ENCODE measurements around the gene NDRG4.
A peak's percentile ranks its signal among the peaks of the same experiment; 100 is the strongest.

The NDRG4 gene

DNA sequence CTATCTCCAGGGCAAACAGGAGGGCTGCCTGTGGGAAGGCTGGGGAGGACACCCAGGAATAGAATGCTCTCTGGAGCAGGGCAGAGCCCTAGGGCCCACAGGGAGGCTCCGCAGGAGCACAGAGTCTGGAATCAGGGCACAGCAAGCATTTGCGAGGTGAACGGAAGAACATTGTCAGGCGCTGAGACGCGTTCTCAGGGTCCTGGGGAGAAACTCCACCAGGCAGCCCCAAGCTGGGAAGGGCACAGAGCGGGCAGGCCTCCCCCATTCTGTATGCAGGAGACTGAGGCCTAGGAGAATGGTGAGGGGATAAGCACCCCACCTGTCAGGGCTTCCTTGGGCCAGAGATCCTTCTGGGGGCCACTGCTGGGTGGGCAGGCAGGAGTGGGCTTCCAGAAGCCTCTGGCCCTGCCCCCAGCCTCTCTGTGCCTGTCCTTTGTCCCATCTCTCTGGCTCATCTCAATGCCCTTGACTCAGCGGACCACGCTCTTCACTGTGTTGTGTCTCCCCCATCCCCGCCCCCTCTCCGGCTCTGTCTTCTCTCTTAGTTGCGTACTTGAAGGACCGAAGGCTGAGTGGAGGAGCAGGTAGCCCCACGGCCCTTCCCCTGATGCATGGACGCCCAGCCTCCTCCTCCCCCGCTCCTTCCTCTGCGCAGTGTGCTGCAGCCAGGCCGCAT lies 10.3 kb downstream of the NDRG4 start:
- no peak for DNase-seq (ENCODE audit: low spot score)

- no peak for DNase-seq (ENCODE audit: low spot score)
Observed at GRCh38 chr16:58510776-58511628, 11.1 kb downstream of the NDRG4 start.

DNA sequence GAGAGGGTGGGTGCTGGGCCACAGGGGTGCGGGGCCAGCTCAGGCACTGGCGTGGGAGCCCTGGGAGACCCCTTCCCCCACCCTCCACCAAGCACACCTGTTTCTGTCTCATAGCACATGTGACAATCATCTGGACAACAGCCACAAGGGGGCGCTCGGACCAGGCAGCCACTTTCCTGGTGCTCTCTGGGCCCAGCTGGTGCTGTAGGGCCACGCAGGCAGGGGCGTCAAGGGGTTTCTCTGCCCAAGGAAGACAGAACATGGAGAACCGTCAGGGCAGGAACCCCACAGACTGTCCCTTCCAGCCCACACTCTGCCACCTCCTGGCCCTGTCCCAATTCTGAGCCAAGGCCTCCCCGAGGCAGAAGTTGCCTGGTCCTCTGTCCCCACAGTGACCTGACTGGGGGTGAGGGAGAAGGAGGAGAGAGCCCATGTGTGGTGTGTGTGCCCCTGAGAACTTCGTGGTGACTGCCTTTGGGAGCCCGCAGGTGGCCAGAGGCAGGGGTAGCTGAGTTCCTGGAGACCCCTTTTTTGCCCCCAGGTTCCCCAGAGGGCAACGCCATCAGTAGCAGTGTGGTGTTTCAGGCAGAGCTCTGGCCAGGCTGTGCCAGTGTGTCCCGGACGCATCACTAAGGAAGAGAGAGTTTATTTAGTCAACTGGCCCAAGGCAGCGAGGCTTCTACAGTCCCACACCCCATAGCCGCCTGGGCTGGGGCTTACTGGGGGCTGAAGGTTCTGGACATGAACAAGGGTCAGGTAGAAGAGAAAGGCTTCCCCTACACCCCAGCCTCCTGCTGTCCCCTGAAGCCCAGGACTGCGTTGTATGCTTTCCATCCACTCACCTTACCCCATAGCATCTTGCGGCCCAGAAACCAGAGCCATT lies 12.2 kb downstream of the NDRG4 start:
- DNase-seq (ENCODE audit: low spot score), result peak; percentile 69

DNA sequence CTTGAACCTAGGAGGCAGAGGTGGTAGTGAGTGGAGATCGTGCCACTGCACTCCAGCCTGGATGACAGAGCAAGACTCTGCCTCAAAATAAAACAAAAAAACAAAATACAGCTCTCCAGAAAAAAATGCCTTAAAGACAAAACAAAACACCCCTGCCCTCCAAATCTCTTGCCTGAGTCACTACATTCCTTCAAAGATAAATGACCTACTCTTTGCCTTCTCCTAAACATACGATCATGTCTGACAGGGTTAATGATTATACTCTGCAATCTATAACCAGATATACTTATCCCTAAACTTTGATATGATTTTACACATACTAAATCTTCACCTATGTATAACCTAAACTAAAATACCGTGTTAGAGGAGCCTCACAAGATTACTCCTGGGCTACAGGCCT lies 13.9 kb downstream of the NDRG4 start:
- DNase-seq (ENCODE audit: low spot score), result peak; percentile 41

DNA sequence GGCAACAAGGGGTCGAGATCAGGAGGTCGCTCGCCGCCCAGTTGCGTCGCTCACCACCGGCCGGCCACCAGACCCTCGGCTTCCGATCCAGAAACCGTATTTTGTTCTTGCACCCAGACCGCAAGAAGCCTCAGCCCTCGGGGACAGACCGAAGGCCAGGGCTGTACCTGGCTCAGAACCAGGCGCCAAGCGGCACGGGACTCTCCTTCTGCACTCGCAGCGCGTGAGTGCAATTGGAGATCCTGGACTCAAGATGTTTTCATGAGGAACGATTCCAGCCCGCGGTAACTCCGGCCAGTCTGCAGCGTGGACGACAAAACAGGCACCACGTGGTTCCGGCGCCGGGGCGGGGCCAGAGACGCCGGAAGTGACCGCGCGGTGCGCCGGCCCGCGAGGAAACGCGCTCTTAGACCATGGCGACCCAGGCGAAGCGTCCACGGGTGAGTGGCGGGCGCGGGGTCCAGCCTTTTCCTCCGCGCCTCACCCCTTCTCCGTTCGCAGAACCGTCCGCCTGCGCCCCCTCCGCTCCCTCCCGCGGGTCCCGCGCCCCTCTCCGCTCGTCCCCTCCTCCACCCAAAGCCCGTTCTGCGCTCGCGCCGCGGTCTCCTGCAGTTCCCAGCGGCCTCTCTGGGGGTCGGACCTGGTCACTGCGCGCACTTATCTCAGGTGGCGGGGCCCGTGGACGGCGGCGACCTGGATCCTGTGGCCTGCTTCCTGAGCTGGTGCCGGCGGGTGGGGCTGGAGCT lies 15.4 kb downstream of the NDRG4 start, which contains the start of gene SETD6:
Gene SETD6 (plus strand): TSS at position 393 of the 746 bp plus-strand sequence. CDS start 21 bp downstream, at position 414.
- DNase-seq (ENCODE audit: low spot score), result peak; percentile 92

DNA sequence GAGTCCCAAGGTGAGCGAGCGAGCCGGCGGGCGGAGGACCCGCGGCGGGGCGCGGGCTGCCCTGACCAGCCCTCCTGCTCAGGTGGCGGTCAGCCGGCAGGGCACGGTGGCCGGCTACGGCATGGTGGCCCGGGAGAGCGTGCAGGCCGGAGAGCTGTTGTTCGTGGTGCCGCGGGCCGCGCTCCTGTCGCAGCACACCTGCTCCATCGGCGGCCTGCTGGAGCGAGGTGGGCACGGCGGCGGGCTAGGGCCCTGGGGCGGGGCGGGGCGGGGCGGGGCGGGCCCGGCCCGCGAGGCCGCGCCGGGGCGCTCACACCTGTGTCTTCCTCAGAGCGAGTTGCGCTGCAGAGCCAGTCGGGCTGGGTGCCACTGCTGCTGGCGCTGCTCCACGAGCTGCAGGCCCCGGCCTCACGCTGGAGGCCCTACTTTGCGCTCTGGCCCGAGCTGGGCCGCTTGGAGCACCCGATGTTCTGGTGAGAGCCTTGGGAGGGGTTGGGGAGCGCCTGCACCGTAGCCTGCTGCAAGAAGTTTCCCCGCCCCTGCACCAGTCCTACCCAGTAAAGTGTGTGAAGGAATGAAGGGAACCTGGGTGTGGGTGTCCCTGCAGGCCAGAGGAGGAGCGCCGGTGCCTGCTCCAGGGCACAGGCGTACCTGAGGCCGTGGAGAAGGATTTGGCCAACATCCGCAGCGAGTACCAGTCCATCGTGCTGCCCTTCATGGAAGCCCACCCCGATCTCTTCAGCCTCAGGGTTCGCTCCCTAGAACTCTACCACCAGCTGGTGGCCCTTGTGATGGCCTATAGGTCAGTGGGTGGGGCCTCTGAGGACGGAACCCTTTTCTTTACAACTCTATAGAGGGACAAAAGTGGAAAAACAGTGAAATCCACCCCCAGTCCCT lies 16.2 kb downstream of the NDRG4 start:
- peak; percentile 33 for DNase-seq (ENCODE audit: low spot score)

DNA sequence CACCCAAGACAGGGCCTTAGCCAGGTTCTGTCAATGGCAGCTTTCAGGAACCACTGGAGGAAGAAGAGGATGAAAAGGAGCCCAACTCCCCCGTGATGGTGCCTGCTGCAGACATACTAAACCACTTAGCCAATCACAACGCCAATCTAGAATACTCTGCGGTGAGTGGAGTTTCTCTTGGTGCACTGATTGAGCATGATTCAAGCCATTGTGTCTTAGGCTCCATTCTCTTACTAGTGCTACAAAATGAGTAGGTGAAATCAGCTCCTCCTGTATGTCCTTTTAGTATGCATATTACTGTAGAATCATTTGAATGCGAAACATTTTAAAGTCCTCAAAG lies 16.8 kb downstream of the NDRG4 start:
- no peak for DNase-seq (ENCODE audit: low spot score)

- peak; percentile 62 for DNase-seq (ENCODE audit: low spot score)
Observed at GRCh38 chr16:58518083-58518979, 18.4 kb downstream of the NDRG4 start.

DNA sequence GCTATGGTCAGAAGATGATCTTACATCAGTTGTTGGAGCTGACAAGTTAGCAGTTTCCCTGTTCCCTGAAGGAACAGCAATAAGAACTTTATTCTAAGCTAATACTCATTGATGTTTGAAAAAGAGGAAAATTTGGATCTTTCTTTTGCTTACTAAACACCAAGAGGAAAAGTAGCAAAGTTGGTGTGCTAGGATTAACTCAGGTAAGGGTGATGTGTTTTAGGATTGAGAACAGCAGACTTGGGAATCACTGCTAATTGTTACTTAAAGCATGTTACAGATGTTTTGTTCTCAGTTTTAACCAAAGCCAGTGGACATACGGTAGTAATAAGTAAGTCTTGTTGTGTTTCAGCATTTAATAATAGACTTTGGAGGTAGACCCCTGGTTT lies 19.0 kb downstream of the NDRG4 start:
- DNase-seq (ENCODE audit: low spot score), result no peak

GRCh38 chr16:58519707-58520106 lies 19.8 kb downstream of the NDRG4 start:
- peak; percentile 54 for DNase-seq (ENCODE audit: low spot score)

DNA sequence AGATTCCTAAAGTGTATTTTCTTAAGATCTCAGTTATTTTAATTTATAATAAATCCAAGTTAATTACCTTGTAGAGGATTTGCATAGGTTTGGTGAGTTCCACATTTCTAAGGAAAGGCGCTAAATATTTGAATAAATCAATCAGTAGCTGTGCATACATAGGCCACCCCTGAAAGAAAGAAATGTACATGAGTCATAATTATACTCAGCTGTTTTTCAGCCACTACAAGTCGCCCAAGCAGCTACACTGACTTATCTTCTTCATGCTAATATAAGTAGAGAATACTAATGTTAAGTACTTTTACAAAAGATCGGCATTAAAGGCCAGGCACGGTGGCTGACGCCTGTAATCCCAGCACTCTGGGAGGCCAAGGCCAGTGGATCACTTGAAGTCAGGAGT lies 30.2 kb downstream of the NDRG4 start:
- no peak for DNase-seq (ENCODE audit: low spot score)

DNA sequence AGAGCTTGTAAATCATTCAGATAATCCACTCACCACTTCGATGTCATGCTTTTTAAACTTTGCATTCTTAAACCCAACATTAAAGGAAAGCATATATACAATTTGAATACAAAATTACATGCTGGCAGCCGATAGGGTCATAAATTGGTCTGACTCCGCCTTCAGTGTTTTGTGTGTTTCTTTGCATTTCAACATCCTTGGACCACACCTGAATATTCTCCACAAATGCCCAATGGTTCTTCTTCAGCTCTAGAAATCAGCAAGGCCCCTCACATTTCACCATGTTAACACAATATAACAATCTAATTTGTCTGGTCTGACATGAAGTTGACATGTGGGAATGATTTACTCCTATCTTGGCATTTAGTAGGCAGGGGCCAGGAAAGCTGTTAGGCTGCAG lies 32.5 kb downstream of the NDRG4 start:
- no peak for DNase-seq (ENCODE audit: low spot score)

- DNase-seq (ENCODE audit: low spot score), result no peak
Observed at GRCh38 chr16:58533751-58534470, 34.0 kb downstream of the NDRG4 start.

DNA sequence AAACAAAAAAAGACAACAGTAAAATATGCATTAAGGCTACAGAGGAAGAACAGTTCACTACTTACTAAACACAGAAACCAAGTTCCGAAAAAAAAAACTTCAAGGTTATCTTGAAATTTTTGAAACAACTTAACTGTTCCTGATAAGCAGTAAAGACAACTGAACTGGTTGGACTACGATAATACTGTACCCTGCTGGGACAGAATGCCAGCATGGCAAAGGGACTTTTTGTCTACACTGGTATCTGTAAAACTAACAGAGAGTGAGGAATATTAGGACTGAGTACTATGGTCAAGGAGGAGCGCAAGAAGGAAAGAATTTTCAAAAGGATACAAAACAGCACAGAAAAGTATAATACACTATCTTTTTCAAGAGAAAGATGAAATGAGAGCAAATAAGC lies 35.2 kb downstream of the NDRG4 start:
- no peak for DNase-seq (ENCODE audit: low spot score)

- DNase-seq (ENCODE audit: low spot score), result no peak
Observed at GRCh38 chr16:58536278-58536677, 36.3 kb downstream of the NDRG4 start.

- no peak for DNase-seq (ENCODE audit: low spot score)
Observed at GRCh38 chr16:58537124-58537906, 37.4 kb downstream of the NDRG4 start.

DNA sequence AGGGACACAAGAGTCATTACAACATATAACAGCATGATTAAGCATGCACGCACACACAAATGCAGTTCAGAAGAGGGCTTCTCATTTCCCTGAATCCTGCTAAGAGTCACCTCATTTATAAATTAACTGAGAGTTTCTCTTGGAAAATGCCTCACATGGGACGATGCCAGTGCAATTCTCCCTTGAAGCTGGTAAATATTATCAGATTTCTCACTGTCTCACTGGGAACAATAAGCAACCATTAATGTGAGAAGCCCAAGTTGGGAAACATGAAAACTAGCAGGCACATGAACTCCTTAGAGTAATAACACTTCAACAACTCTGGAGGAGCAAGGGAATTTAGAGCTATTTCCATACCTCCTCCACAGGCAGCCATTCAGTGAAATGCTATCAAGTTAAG lies 41.8 kb downstream of the NDRG4 start:
- DNase-seq (ENCODE audit: low spot score), result no peak

- no peak for DNase-seq (ENCODE audit: low spot score)
Observed at GRCh38 chr16:58542291-58542690, 42.3 kb downstream of the NDRG4 start.
